Ishikawa (cell line): ENCODE results near the gene DUSP10.

ENCODE experiments used
- CEBPB ChIP-seq: IDR thresholded peaks from 2 replicates; pipeline ENCODE4 v1.6.1; 2012
- CREB1 ChIP-seq: IDR thresholded peaks from 2 replicates; pipeline ENCODE4 v1.6.1; 2012; ENCODE audit warnings: low read depth
- EGR1 ChIP-seq: IDR thresholded peaks from 2 replicates; pipeline ENCODE4 v1.6.1; 2012
- EP300 ChIP-seq: IDR thresholded peaks from 2 replicates; pipeline ENCODE4 v1.6.1; 2012; ENCODE audit warnings: borderline replicate concordance
- FOXM1 ChIP-seq: IDR thresholded peaks from 2 replicates; pipeline ENCODE4 v1.6.1; 2012; ENCODE audit warnings: low read depth, borderline replicate concordance
- NFIC ChIP-seq: IDR thresholded peaks from 2 replicates; pipeline ENCODE4 v1.6.1; 2012
- RAD21 ChIP-seq: IDR thresholded peaks from 2 replicates; pipeline ENCODE4 v1.6.1; 2012; ENCODE audit warnings: low read depth
- TAF1 ChIP-seq: IDR thresholded peaks from 2 replicates; pipeline ENCODE4 v1.6.1; 2012; ENCODE audit warnings: low read depth, mild to moderate bottlenecking
- TCF12 ChIP-seq: IDR thresholded peaks from 2 replicates; pipeline ENCODE4 v1.6.1; 2012; ENCODE audit warnings: low read depth
- TEAD4 ChIP-seq: IDR thresholded peaks from 2 replicates; pipeline ENCODE4 v1.6.1; 2012
- YY1 ChIP-seq: IDR thresholded peaks from 2 replicates; pipeline ENCODE4 v1.6.1; 2012; ENCODE audit warnings: low read depth
- ZBTB7A ChIP-seq: IDR thresholded peaks from 2 replicates; pipeline ENCODE4 v1.6.1; 2012; ENCODE audit warnings: low read depth
- TF ChIP-seq, protein P1 (sequence below): IDR thresholded peaks from 2 replicates; pipeline ENCODE4 v1.6.1; 2012; ENCODE audit warnings: low read depth, mild to moderate bottlenecking
- TF ChIP-seq, protein P2 (sequence below): IDR thresholded peaks from 2 replicates; pipeline ENCODE4 v1.6.1; 2012
- TF ChIP-seq, protein P3 (sequence below): IDR thresholded peaks from 2 replicates; pipeline ENCODE4 v1.6.1; 2012

Gene DUSP10

DNA sequence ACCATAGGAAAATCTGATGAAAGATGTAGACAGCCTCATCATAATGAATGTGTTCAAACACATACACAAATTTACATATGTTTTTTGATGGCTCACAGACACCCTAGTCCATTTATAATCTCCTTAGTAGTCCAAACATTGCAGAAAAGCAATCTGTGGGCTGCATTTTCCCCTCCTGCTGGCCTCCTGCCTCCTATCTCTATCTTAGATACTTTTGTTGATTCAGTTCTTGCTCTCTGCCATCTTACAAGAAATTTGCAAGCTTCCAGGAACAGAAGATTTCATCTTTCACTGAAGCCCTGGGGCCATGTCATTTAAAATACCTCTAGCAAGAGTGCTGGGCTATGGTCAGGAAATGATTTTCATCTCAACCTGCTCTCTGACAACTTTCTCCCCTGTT, 50.6 kb downstream of the DUSP10 start:
- no peak for TF ChIP-seq CREB1
- TF ChIP-seq EP300: no peak
- no peak for TF ChIP-seq RAD21
- TF ChIP-seq FOXM1: no peak
- TF ChIP-seq EGR1: no peak
- TF ChIP-seq TCF12: no peak
- TF ChIP-seq, protein P1, sequence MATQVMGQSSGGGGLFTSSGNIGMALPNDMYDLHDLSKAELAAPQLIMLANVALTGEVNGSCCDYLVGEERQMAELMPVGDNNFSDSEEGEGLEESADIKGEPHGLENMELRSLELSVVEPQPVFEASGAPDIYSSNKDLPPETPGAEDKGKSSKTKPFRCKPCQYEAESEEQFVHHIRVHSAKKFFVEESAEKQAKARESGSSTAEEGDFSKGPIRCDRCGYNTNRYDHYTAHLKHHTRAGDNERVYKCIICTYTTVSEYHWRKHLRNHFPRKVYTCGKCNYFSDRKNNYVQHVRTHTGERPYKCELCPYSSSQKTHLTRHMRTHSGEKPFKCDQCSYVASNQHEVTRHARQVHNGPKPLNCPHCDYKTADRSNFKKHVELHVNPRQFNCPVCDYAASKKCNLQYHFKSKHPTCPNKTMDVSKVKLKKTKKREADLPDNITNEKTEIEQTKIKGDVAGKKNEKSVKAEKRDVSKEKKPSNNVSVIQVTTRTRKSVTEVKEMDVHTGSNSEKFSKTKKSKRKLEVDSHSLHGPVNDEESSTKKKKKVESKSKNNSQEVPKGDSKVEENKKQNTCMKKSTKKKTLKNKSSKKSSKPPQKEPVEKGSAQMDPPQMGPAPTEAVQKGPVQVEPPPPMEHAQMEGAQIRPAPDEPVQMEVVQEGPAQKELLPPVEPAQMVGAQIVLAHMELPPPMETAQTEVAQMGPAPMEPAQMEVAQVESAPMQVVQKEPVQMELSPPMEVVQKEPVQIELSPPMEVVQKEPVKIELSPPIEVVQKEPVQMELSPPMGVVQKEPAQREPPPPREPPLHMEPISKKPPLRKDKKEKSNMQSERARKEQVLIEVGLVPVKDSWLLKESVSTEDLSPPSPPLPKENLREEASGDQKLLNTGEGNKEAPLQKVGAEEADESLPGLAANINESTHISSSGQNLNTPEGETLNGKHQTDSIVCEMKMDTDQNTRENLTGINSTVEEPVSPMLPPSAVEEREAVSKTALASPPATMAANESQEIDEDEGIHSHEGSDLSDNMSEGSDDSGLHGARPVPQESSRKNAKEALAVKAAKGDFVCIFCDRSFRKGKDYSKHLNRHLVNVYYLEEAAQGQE: no peak
- TF ChIP-seq ZBTB7A: no peak
- TF ChIP-seq, protein P2, sequence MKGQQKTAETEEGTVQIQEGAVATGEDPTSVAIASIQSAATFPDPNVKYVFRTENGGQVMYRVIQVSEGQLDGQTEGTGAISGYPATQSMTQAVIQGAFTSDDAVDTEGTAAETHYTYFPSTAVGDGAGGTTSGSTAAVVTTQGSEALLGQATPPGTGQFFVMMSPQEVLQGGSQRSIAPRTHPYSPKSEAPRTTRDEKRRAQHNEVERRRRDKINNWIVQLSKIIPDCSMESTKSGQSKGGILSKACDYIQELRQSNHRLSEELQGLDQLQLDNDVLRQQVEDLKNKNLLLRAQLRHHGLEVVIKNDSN: no peak
- TF ChIP-seq CEBPB: no peak
- no peak for TF ChIP-seq NFIC
- TF ChIP-seq TAF1: no peak
- TF ChIP-seq TEAD4: no peak
- TF ChIP-seq YY1: no peak
- TF ChIP-seq, protein P3, sequence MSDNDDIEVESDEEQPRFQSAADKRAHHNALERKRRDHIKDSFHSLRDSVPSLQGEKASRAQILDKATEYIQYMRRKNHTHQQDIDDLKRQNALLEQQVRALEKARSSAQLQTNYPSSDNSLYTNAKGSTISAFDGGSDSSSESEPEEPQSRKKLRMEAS: no peak

DNA sequence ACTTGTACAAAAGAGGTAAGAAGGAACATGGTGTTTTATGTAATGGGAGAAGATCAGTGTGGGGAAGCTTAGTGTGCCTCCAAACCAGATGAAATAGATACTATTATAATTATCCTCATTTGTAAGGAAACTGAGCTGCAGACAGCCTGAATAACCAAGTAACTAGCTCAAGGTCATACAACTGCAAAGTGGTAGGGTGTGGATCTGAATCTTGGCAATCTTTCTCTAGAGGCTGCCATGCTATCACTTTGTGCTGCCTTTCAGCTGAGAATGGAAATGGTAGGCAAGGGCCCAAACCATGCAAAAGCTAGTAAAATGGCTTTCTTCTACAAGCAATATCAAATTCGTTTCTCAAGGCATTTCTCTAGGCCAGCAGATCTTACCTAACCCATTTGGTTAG, 51.0 kb downstream of the DUSP10 start:
- no peak for TF ChIP-seq EGR1
- TF ChIP-seq CREB1: no peak
- no peak for TF ChIP-seq ZBTB7A
- TF ChIP-seq, protein P3: no peak
- no peak for TF ChIP-seq FOXM1
- TF ChIP-seq, protein P2: no peak
- TF ChIP-seq NFIC: no peak
- TF ChIP-seq RAD21: no peak
- TF ChIP-seq EP300: no peak

DNA sequence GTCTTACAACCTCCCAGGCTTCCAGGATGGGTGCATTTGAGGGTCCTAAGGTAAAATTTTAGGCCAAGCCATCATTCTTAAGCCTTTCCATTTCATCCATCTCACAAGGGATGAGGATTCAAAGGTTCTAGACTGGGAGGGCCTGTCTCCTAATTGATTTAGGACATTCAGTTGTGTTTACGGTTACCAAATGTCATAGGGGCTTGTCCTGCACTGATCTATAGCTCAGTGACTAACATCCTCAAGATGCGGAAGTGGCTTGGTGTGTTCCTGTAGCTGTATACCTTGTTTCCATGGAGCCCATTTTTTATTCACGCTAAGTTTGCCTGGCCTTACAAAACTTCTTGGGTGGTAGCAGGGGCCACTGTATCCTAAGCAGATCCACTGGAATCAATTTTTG, 52.8 kb downstream of the DUSP10 start:
- TF ChIP-seq, protein P1: no peak
- TF ChIP-seq YY1 (no peak), RAD21 (no peak)
- TF ChIP-seq, protein P3: no peak
- TF ChIP-seq, protein P2: no peak

DNA sequence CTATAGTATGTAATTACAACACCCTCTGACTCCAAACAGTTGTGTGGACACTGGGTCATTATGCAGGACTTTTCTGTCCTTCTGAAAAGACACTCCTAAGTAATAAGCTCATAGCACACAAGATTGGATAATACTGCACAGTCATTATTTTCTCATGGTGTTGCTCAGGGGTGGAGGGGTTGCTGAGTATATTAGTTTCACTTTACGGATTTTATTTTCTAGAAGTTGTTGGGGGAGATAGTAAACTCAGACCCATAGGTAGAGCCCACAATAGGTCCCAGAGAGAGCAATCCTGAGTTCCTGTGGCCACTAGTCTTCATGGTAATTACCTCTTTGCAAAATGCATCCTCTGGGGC, 53.4 kb downstream of the DUSP10 start:
- TF ChIP-seq ZBTB7A: no peak
- TF ChIP-seq TAF1: no peak
- TF ChIP-seq, protein P1: no peak
- TF ChIP-seq NFIC: no peak
- TF ChIP-seq, protein P2: no peak
- TF ChIP-seq, protein P3: no peak
- TF ChIP-seq TEAD4: no peak
- no peak for TF ChIP-seq EGR1
- no peak for TF ChIP-seq EP300
- TF ChIP-seq YY1: no peak
- no peak for TF ChIP-seq CREB1
- no peak for TF ChIP-seq CEBPB
- no peak for TF ChIP-seq RAD21
- TF ChIP-seq FOXM1: no peak
- no peak for TF ChIP-seq TCF12
